Neural cell (in vitro differentiated cells): ENCODE results near the gene LSM3. TPM values are rescaled to one million over a fixed set of nuclear protein-coding genes. Genes with fewer than 3 reads are reported as not detected.

Source experiments
- H2AFZ ChIP-seq: fragments of 200-600, 300-800 bp; sonication (generic), shearing (Covaris generic); 2 replicates; pipeline ENCODE4 v1.6.0; 2014; ENCODE audit warnings: low read depth, mild to moderate bottlenecking, antibody characterized with exemption, low read length, moderate library complexity
- H3F3A ChIP-seq: fragments of 200-600 bp; shearing (Covaris generic); 2 replicates; pipeline ENCODE4 v1.6.1; 2016; ENCODE audit warnings: mild to moderate bottlenecking, moderate library complexity, mixed read lengths, antibody characterized with exemption, low read length; ENCODE audit not compliant: insufficient read depth, poor library complexity, severe bottlenecking
- H3K27ac ChIP-seq: fragments of 200-600, 300-800 bp; sonication (generic), shearing (Covaris generic); 2 replicates; pipeline ENCODE4 v1.5.1; 2014; ENCODE audit warnings: mild to moderate bottlenecking, low read length, moderate library complexity
- H3K27me3 ChIP-seq: fragments of 300-800, 200-600 bp; sonication (generic), shearing (Covaris generic); 2 replicates; pipeline ENCODE4 v1.6.0; 2014; ENCODE audit warnings: mild to moderate bottlenecking, low read depth, low read length, moderate library complexity; ENCODE audit not compliant: insufficient read depth
- H3K36me3 ChIP-seq: fragments of 300-800, 200-600 bp; sonication (generic), shearing (Covaris generic); 2 replicates; pipeline ENCODE4 v1.5.1; 2014; ENCODE audit warnings: mild to moderate bottlenecking, antibody characterized with exemption, low read length, moderate library complexity; ENCODE audit not compliant: insufficient read depth
- H3K4me2 ChIP-seq: fragments of 300-800, 200-600 bp; sonication (generic), shearing (Covaris generic); 2 replicates; pipeline ENCODE4 v1.6.0; 2014; ENCODE audit warnings: mild to moderate bottlenecking, low read length
- H3K4me3 ChIP-seq: fragments of 300-800, 200-600 bp; sonication (generic), shearing (Covaris generic); 2 replicates; pipeline ENCODE4 v1.5.1; 2014; ENCODE audit warnings: mild to moderate bottlenecking, low read length, moderate library complexity
- H3K79me2 ChIP-seq: fragments of 200-600 bp; shearing (Covaris generic); replicated peaks from 2 replicates; pipeline ENCODE4 v1.6.0; 2014; ENCODE audit warnings: mild to moderate bottlenecking, low read length, moderate library complexity; ENCODE audit not compliant: insufficient read depth
- H3K9ac ChIP-seq: fragments of 300-800, 200-600 bp; sonication (generic), shearing (Covaris generic); 2 replicates; pipeline ENCODE4 v1.6.1; 2016; ENCODE audit warnings: mild to moderate bottlenecking, low read length, mixed read lengths
- H3K9me2 ChIP-seq: fragments of 200-600 bp; shearing (Covaris generic); 2 replicates; pipeline ENCODE4 v1.6.1; 2016; ENCODE audit warnings: mild to moderate bottlenecking, low read length, mixed read lengths; ENCODE audit not compliant: insufficient read depth
- H3K9me3 ChIP-seq: fragments of 200-600, 300-800 bp; sonication (generic), shearing (Covaris generic); 2 replicates; pipeline ENCODE4 v1.6.1; 2016; ENCODE audit warnings: mild to moderate bottlenecking, mixed run types, low read length, moderate library complexity, mixed read lengths
- H4K20me1 ChIP-seq: fragments of 200-600 bp; shearing (Covaris generic); 2 replicates; pipeline ENCODE4 v1.6.1; 2016; ENCODE audit warnings: mild to moderate bottlenecking, mixed run types; ENCODE audit not compliant: insufficient read depth
- EP300 ChIP-seq: fragments of 450-650 bp; conservative IDR thresholded peaks from 2 replicates; pipeline ENCODE4 v1.6.1; 2014; ENCODE audit warnings: antibody characterized with exemption, mild to moderate bottlenecking, moderate library complexity; ENCODE audit not compliant: poor library complexity, severe bottlenecking
- EZH2 ChIP-seq: fragments of 200-600, 300-800 bp; shearing (Covaris generic), sonication (generic); IDR thresholded peaks from 2 replicates; pipeline ENCODE4 v1.6.1; 2014; ENCODE audit warnings: antibody characterized with exemption, low read length, borderline replicate concordance, mild to moderate bottlenecking; ENCODE audit not compliant: insufficient read depth, poor library complexity, severe bottlenecking
- MXI1 ChIP-seq: fragments of 450-650 bp; conservative IDR thresholded peaks from 2 replicates; pipeline ENCODE4 v1.6.1; 2014; ENCODE audit warnings: antibody characterized with exemption, mild to moderate bottlenecking; ENCODE audit not compliant: poor library complexity, severe bottlenecking
- POLR2AphosphoS5 ChIP-seq: IDR thresholded peaks from 2 replicates; pipeline ENCODE4 v1.6.1; 2012
- RAD21 ChIP-seq: fragments of 450-650 bp; conservative IDR thresholded peaks from 2 replicates; pipeline ENCODE4 v1.6.1; 2014; ENCODE audit warnings: antibody characterized with exemption, mild to moderate bottlenecking, moderate library complexity
- SMC3 ChIP-seq: fragments of 450-650 bp; conservative IDR thresholded peaks from 2 replicates; pipeline ENCODE4 v1.6.1; 2014; ENCODE audit warnings: antibody characterized with exemption, mild to moderate bottlenecking, moderate library complexity; ENCODE audit not compliant: poor library complexity
- TAF1 ChIP-seq: IDR thresholded peaks from 2 replicates; pipeline ENCODE4 v1.6.1; 2012; ENCODE audit warnings: low read depth
- polyA minus RNA-seq: library from RNA; depleted of rRNA, polyadenylated mRNA; stranded (reverse); fragments of >200 nt; gene quantifications from 2 replicates; pipeline ENCODE4 v1.2.3, GENCODE V29; 2014
- polyA plus RNA-seq: library from polyadenylated mRNA; depleted of rRNA; stranded (reverse); fragments of >200 nt; gene quantifications from 2 replicates; pipeline ENCODE4 v1.2.3, GENCODE V29; 2014
- TF ChIP-seq, protein P1 (sequence below): IDR thresholded peaks from 2 replicates; pipeline ENCODE4 v1.6.1; 2012; ENCODE audit warnings: borderline replicate concordance
- TF ChIP-seq, protein P2 (sequence below): fragments of 450-650 bp; IDR thresholded peaks from 2 replicates; pipeline ENCODE4 v1.5.1; 2014; ENCODE audit warnings: antibody characterized with exemption, mild to moderate bottlenecking, moderate library complexity; ENCODE audit not compliant: poor library complexity, severe bottlenecking

LSM3 gene
- 28.3 and 29.6 TPM in 2 replicates for polyA plus RNA-seq
- 7.3 and 10.5 TPM in 2 replicates for polyA minus RNA-seq

DNA sequence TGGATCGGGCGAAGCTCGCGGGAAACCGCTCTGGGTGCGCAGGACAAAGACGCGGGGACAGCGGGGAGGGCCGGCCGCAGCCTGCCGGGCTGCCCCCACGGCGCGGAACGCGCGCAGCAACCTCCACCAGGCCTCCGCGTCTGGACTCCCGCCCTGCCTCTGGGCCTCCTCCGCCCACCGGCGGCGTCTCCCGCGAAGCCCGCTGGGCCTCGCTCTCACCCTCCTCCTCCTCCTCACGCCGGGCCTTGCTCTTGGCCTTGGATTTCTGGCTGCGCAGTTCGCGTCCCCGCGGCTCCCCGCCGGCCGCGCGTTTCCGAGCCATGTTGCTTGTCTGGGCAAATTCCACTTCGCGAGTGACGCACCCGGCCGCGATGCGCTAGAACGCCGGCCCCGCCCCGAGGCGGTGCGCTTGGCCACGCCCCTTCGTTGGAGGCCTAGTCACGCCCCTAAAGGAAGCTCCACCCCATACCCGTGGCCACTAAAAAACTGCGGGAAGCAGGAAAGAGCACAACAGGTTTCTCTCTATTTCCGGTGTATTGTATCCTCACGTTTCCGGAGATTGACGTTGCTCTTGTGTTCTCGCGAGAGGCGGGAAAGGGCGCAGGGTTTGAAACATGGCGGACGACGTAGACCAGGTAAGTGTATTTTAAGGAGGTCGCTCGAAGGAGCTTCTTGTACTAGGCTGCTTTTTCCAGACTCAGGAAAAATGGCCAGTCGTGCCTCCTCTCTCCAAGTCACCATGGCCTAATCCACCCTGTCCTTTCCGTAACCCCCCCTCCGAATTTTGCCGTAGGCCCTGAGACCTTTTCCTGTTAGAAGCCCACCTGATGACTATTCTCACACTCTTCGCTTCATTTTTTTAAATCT lies at the start of gene LSM3, which contains the start of gene XPC:
TSS of gene LSM3 (plus strand) at position 571 of the 867 bp plus-strand sequence. CDS start at position 615, 44 bp downstream.
TSS of gene XPC (minus strand) at position 355 of the 867 bp plus-strand sequence. CDS start at position 322, 33 bp downstream.
- Histone ChIP-seq H3K4me2 (peak within 1 kb of the TSS; percentile 96), H3K27me3 (no peaks in the 10 kb centered on the region)

DNA sequence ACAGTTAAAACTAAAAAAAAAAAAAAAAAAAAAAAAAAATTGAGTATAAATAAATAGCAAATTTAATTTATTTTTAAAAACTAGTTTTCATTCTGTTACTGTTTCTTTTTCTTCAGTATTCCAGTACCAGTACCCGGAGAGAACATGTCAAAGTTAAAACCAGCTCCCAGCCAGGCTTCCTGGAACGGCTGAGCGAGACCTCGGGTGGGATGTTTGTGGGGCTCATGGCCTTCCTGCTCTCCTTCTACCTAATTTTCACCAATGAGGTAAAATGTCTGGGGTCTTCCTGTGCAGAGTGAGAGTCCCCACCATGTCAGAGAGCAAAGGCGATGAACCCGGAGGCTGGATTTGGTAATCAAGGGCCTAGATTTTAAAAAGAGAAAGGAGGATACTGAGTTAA lies 49.3 kb upstream of the LSM3 start:
- no peaks in the 10 kb centered on the region for H3K27me3 ChIP-seq
- no peak overlapping the region for H2AFZ ChIP-seq
- no peaks in the 10 kb centered on the region for H3F3A ChIP-seq
- H3K79me2 ChIP-seq, result peaks cover 37% of the 10 kb centered on the region
- no peak overlapping the region for H3K4me3 ChIP-seq
- no peak overlapping the region for H3K27ac ChIP-seq
- no peaks in the 10 kb centered on the region for H3K9me3 ChIP-seq
- H3K9ac ChIP-seq, result no peak overlapping the region
- peaks cover 9% of the 10 kb centered on the region for H3K36me3 ChIP-seq
- TF ChIP-seq, protein P1, sequence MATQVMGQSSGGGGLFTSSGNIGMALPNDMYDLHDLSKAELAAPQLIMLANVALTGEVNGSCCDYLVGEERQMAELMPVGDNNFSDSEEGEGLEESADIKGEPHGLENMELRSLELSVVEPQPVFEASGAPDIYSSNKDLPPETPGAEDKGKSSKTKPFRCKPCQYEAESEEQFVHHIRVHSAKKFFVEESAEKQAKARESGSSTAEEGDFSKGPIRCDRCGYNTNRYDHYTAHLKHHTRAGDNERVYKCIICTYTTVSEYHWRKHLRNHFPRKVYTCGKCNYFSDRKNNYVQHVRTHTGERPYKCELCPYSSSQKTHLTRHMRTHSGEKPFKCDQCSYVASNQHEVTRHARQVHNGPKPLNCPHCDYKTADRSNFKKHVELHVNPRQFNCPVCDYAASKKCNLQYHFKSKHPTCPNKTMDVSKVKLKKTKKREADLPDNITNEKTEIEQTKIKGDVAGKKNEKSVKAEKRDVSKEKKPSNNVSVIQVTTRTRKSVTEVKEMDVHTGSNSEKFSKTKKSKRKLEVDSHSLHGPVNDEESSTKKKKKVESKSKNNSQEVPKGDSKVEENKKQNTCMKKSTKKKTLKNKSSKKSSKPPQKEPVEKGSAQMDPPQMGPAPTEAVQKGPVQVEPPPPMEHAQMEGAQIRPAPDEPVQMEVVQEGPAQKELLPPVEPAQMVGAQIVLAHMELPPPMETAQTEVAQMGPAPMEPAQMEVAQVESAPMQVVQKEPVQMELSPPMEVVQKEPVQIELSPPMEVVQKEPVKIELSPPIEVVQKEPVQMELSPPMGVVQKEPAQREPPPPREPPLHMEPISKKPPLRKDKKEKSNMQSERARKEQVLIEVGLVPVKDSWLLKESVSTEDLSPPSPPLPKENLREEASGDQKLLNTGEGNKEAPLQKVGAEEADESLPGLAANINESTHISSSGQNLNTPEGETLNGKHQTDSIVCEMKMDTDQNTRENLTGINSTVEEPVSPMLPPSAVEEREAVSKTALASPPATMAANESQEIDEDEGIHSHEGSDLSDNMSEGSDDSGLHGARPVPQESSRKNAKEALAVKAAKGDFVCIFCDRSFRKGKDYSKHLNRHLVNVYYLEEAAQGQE, result no peak
- TF ChIP-seq POLR2AphosphoS5 (no peak), MXI1 (no peak)
- no peak overlapping the region for H3K4me2 ChIP-seq
- no peaks in the 10 kb centered on the region for H4K20me1 ChIP-seq
- no peaks in the 10 kb centered on the region for H3K9me2 ChIP-seq

More for the DNA sequence above, at the start of gene LSM3, which contains the start of gene XPC:
- Histone ChIP-seq H2AFZ (peak within 1 kb of the TSS; percentile 92), H3K9me3 (no peaks in the 10 kb centered on the region), H3K9me2 (no peaks in the 10 kb centered on the region), H3K27ac (peak within 1 kb of the TSS; percentile 82), H3K79me2 (peaks cover 61% of the 10 kb centered on the region), H3F3A (no peaks in the 10 kb centered on the region), H4K20me1 (no peaks in the 10 kb centered on the region), H3K36me3 (no peaks in the 10 kb centered on the region), H3K9ac (peak within 1 kb of the TSS; percentile 86), H3K4me3 (peak within 1 kb of the TSS; percentile 85)
- TF ChIP-seq, protein P2, sequence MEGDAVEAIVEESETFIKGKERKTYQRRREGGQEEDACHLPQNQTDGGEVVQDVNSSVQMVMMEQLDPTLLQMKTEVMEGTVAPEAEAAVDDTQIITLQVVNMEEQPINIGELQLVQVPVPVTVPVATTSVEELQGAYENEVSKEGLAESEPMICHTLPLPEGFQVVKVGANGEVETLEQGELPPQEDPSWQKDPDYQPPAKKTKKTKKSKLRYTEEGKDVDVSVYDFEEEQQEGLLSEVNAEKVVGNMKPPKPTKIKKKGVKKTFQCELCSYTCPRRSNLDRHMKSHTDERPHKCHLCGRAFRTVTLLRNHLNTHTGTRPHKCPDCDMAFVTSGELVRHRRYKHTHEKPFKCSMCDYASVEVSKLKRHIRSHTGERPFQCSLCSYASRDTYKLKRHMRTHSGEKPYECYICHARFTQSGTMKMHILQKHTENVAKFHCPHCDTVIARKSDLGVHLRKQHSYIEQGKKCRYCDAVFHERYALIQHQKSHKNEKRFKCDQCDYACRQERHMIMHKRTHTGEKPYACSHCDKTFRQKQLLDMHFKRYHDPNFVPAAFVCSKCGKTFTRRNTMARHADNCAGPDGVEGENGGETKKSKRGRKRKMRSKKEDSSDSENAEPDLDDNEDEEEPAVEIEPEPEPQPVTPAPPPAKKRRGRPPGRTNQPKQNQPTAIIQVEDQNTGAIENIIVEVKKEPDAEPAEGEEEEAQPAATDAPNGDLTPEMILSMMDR, result no peak
- TF ChIP-seq SMC3 (peak; percentile 39), EP300 (peak; percentile 42), POLR2AphosphoS5 (peak; percentile 96), TAF1 (peak; percentile 85), MXI1 (peak; percentile 87), EZH2 (no peak), RAD21 (peak; percentile 23)
- TF ChIP-seq, protein P1, result peak; percentile 85
